SK-N-SH (cell line): ENCODE data around the gene RGMA. TPM values are rescaled to one million over a fixed set of nuclear protein-coding genes. Genes with fewer than 3 reads are reported as not detected.

Experiments
- CTCF ChIA-PET: fragments of 300-600, 350-600 bp; formaldehyde crosslinking; extraction: SDS; loops from one replicate; lab custom pipeline; 2021; lab: Yijun Ruan, JAX
- POLR2A ChIA-PET: fragments of 350-600 bp; sonication (Branson Sonifier 250); formaldehyde crosslinking; extraction: SDS; loops from one replicate; lab custom pipeline; 2020; ENCODE audit warnings: antibody characterized with exemption, inconsistent platforms; lab: Yijun Ruan, JAX
- DNase-seq: peaks from one replicate; pipeline ENCODE4 v3.0.0; 2012
- H2AFZ ChIP-seq: fragments of 200-600 bp; sonication (generic); 2 replicates; pipeline ENCODE4 v1.8.1; 2016; ENCODE audit warnings: antibody characterized with exemption, mild to moderate bottlenecking, low read depth
- H3F3A ChIP-seq: fragments of 200-600 bp; sonication (generic); replicated peaks from 2 replicates; pipeline ENCODE3; 2016; ENCODE audit warnings: antibody characterized with exemption, mild to moderate bottlenecking; ENCODE audit not compliant: insufficient read depth
- H3K27ac ChIP-seq, 2 experiments: fragments of 200-500 bp in 1 of 2; fragments of 200-600 bp in 1 of 2; sonication (Bioruptor generic) in 1 of 2; sonication (generic), shearing (Covaris generic) in 1 of 2; 2 replicates each; pipeline versions ENCODE4 v1.5.1 to v1.6.1; 2014 to 2016; ENCODE audit warnings: low read depth in 2 of 2, inconsistent platforms in 1 of 2, low read length in 1 of 2, mild to moderate bottlenecking in 1 of 2, mixed read lengths in 1 of 2
- H3K27me3 ChIP-seq: fragments of 200-600 bp; sonication (generic), shearing (Covaris generic); 2 replicates; pipeline ENCODE4 v1.6.1; 2016; ENCODE audit warnings: mixed run types; ENCODE audit not compliant: insufficient read depth
- H3K36me3 ChIP-seq, 2 experiments: fragments of 200-500 bp in 1 of 2; fragments of 200-600 bp in 1 of 2; sonication (Bioruptor generic) in 1 of 2; sonication (generic) in 1 of 2; replicated peaks in 1 of 2; 2 replicates each; pipeline versions ENCODE3 to v1.5.1; 2014 to 2016; ENCODE audit warnings: low read length in 1 of 2, mild to moderate bottlenecking in 1 of 2; ENCODE audit not compliant: insufficient read depth in 2 of 2, control insufficient read depth in 1 of 2
- H3K4me1 ChIP-seq, 2 experiments: fragments of 200-500 bp in 1 of 2; fragments of 200-600 bp in 1 of 2; sonication (Bioruptor generic) in 1 of 2; sonication (generic), shearing (Covaris generic) in 1 of 2; 2 replicates each; pipeline versions ENCODE4 v1.5.1 to v1.6.1; 2014 to 2016; ENCODE audit warnings: low read depth in 1 of 2, low read length in 1 of 2, mixed run types in 1 of 2; ENCODE audit not compliant: insufficient read depth in 2 of 2, control insufficient read depth in 1 of 2
- H3K4me2 ChIP-seq: fragments of 200-600 bp; sonication (generic), shearing (Covaris generic); 2 replicates; pipeline ENCODE4 v1.6.1; 2017; ENCODE audit warnings: mixed run types
- H3K4me3 ChIP-seq, 2 experiments: fragments of 200-500 bp in 1 of 2; fragments of 200-600 bp in 1 of 2; sonication (Bioruptor generic) in 1 of 2; sonication (generic), shearing (Covaris generic) in 1 of 2; 2 replicates each; pipeline versions ENCODE4 v1.5.1 to v1.8.1; 2014 to 2016; ENCODE audit warnings: low read depth in 2 of 2, inconsistent platforms in 1 of 2, low read length in 1 of 2, mild to moderate bottlenecking in 1 of 2, mixed read lengths in 1 of 2, moderate library complexity in 1 of 2
- H3K79me2 ChIP-seq: fragments of 200-600 bp; sonication (generic); 2 replicates; pipeline ENCODE4 v1.8.1; 2017; ENCODE audit warnings: mild to moderate bottlenecking; ENCODE audit not compliant: insufficient read depth
- H3K9ac ChIP-seq: fragments of 200-600 bp; sonication (generic); 2 replicates; pipeline ENCODE4 v1.6.1; 2017; ENCODE audit warnings: mixed run types
- H3K9me2 ChIP-seq: fragments of 200-600 bp; sonication (generic); 2 replicates; pipeline ENCODE4 v1.6.1; 2017; ENCODE audit warnings: mixed run types
- H3K9me3 ChIP-seq: fragments of 200-600 bp; sonication (generic); 2 replicates; pipeline ENCODE4 v1.6.1; 2017; ENCODE audit warnings: mixed run types, mild to moderate bottlenecking, moderate library complexity
- H4K20me1 ChIP-seq: fragments of 200-600 bp; sonication (generic); 2 replicates; pipeline ENCODE4 v1.6.1; 2017; ENCODE audit warnings: mild to moderate bottlenecking, mixed run types; ENCODE audit not compliant: insufficient read depth
- CHD2 ChIP-seq: fragments of 150-350 bp; IDR thresholded peaks from 2 replicates; pipeline ENCODE4 v1.6.1; 2018; ENCODE audit warnings: low read length; ENCODE audit not compliant: partially characterized antibody
- CTCF ChIP-seq: fragments of 200-600 bp; sonication (generic); IDR thresholded peaks from 2 replicates; pipeline ENCODE4 v1.6.1; 2017; ENCODE audit warnings: antibody characterized with exemption, mild to moderate bottlenecking, moderate library complexity
- ELF1 ChIP-seq: IDR thresholded peaks from 2 replicates; pipeline ENCODE4 v1.4.0; 2012
- EZH2phosphoT487 ChIP-seq: fragments of 200-600 bp; sonication (generic); IDR thresholded peaks from 2 replicates; pipeline ENCODE4 v1.6.1; 2017; ENCODE audit warnings: low read depth, mixed run types, mild to moderate bottlenecking, antibody characterized with exemption, moderate library complexity, borderline replicate concordance
- FOXM1 ChIP-seq: IDR thresholded peaks from 2 replicates; pipeline ENCODE4 v1.4.0; 2012; ENCODE audit warnings: low read depth, mild to moderate bottlenecking
- GATA2 ChIP-seq: sonication (generic); formaldehyde crosslinking; IDR thresholded peaks from 2 replicates; pipeline ENCODE4 v1.5.0; 2020; ENCODE audit warnings: mild to moderate bottlenecking, missing genetic modification reagents
- IRF3 ChIP-seq: fragments of 150-350 bp; IDR thresholded peaks from 2 replicates; pipeline ENCODE4 v1.6.1; 2016; ENCODE audit warnings: mild to moderate bottlenecking, low read depth, low read length
- JUND ChIP-seq: IDR thresholded peaks from 2 replicates; pipeline ENCODE4 v1.4.0; 2012
- MAX ChIP-seq: IDR thresholded peaks from 2 replicates; pipeline ENCODE4 v1.4.0; 2012; ENCODE audit warnings: low read depth
- MXI1 ChIP-seq: IDR thresholded peaks from 2 replicates; pipeline ENCODE4 v1.6.1; 2012; ENCODE audit warnings: mild to moderate bottlenecking, low read depth, low read length, improper control_type of control experiment
- PBX3 ChIP-seq: IDR thresholded peaks from 2 replicates; pipeline ENCODE4; 2012
- POLR2AphosphoS5 ChIP-seq: IDR thresholded peaks from 2 replicates; pipeline ENCODE4 v1.6.1; 2012; ENCODE audit warnings: low read depth, low read length
- RCOR1 ChIP-seq: fragments of 150-350 bp; IDR thresholded peaks from 2 replicates; pipeline ENCODE4 v1.6.1; 2017; ENCODE audit warnings: antibody characterized with exemption, low read length
- REST ChIP-seq: IDR thresholded peaks from 2 replicates; pipeline ENCODE4 v1.6.1; 2012; ENCODE audit warnings: mild to moderate bottlenecking, low read depth, low read length, moderate library complexity
- RFX5 ChIP-seq: IDR thresholded peaks from 2 replicates; pipeline ENCODE4 v1.6.1; 2012; ENCODE audit warnings: mild to moderate bottlenecking, improper control_type of control experiment, low read length
- TCF12 ChIP-seq: IDR thresholded peaks from 2 replicates; pipeline ENCODE4 v1.4.0; 2012
- TEAD4 ChIP-seq: IDR thresholded peaks from 2 replicates; pipeline ENCODE4 v1.4.0; 2012; ENCODE audit warnings: mild to moderate bottlenecking, borderline replicate concordance; ENCODE audit not compliant: insufficient read depth
- USF1 ChIP-seq: IDR thresholded peaks from 2 replicates; pipeline ENCODE4 v1.4.0; 2012; ENCODE audit warnings: low read depth, borderline replicate concordance
- USF2 ChIP-seq: fragments of 150-350 bp; IDR thresholded peaks from 2 replicates; pipeline ENCODE4 v1.6.1; 2017; ENCODE audit warnings: antibody characterized with exemption, low read length, low read depth, borderline replicate concordance
- YY1 ChIP-seq: IDR thresholded peaks from 2 replicates; pipeline ENCODE4 v1.4.0; 2012; ENCODE audit warnings: low read depth, mild to moderate bottlenecking
- WGBS: methylation state at CpG from one replicate; pipeline ENCODE4 v1.1.6; 2017; ENCODE audit warnings: low lambda C conversion rate; 5-methylcytosine and 5-hydroxymethylcytosine counted together
- polyA plus RNA-seq, 3 experiments: library from polyadenylated mRNA; depleted of rRNA; stranded (reverse); fragments of >200 nt; gene quantifications; 2 replicates each; pipeline ENCODE4 v1.2.3, GENCODE V29; 2012

The RGMA gene
- polyA plus RNA-seq, 1 of the 3 experiments (the other 2 are of a cell fraction): 1.5 TPM

GRCh38 chr15:93105485-93105884 lies 16.5 kb upstream of the RGMA start:
- no peak overlapping the region for H3K4me3 ChIP-seq
- ChIA-PET POLR2A (no interaction called here), CTCF (no interaction called here)
- no peaks in the 10 kb centered on the region for H3K4me1 ChIP-seq
- no peaks in the 10 kb centered on the region for H3K36me3 ChIP-seq
- no peak overlapping the region for H3K9ac ChIP-seq
- DNase-seq: no peak
- no peaks in the 10 kb centered on the region for H3K9me2 ChIP-seq
- no peak for TF ChIP-seq FOXM1
- no peak for TF ChIP-seq ELF1
- TF ChIP-seq REST: no peak
- TF ChIP-seq YY1: no peak
- TF ChIP-seq TEAD4: no peak
- no peak for TF ChIP-seq CHD2
- TF ChIP-seq PBX3: no peak
- no peak for TF ChIP-seq CTCF
- TF ChIP-seq USF1: no peak
- no peak for TF ChIP-seq USF2
- TF ChIP-seq RFX5: no peak
- TF ChIP-seq RCOR1: no peak
- no peak for TF ChIP-seq IRF3
- no peak for TF ChIP-seq POLR2AphosphoS5
- TF ChIP-seq EZH2phosphoT487: no peak
- no peak for TF ChIP-seq JUND
- TF ChIP-seq MXI1: no peak
- TF ChIP-seq TCF12: no peak
- TF ChIP-seq MAX: no peak
- TF ChIP-seq GATA2 (CRISPR knock-in tag): no peak
- H3K27ac ChIP-seq: no peak overlapping the region
- H3K4me2 ChIP-seq: no peak overlapping the region
- no peaks in the 10 kb centered on the region for H3K79me2 ChIP-seq
- no peaks in the 10 kb centered on the region for H3K27me3 ChIP-seq
- H3F3A ChIP-seq: no peaks in the 10 kb centered on the region
- 55% methylated on average over 2 of the region's 2 CpGs for WGBS
- H3K9me3 ChIP-seq: no peaks in the 10 kb centered on the region
- H2AFZ ChIP-seq: no peak overlapping the region
- H4K20me1 ChIP-seq: no peaks in the 10 kb centered on the region
